Mesenchymal stem cell (in vitro differentiated cells and primary cell): ENCODE results near the gene PDZRN4.

Experiments used
- DNase-seq: peaks from one replicate; pipeline ENCODE4 v3.0.0-alpha.2; 2013
- H2AFZ ChIP-seq: one replicate; pipeline ENCODE4 v1.6.1; 2013; ENCODE audit warnings: low read depth, mild to moderate bottlenecking, control low read depth, inconsistent platforms, low read length, moderate library complexity
- H2AK5ac ChIP-seq: 2 replicates; pipeline ENCODE4 v1.6.1; 2013; ENCODE audit warnings: low read length, moderate library complexity, mild to moderate bottlenecking, inconsistent platforms; ENCODE audit not compliant: severe bottlenecking
- H2BK120ac ChIP-seq: one replicate; pipeline ENCODE4 v1.6.1; 2013; ENCODE audit warnings: low read depth, mild to moderate bottlenecking, inconsistent platforms, low read length, moderate library complexity
- H2BK12ac ChIP-seq, 2 experiments: one replicate each; pipeline ENCODE4 v1.6.1; 2013; ENCODE audit warnings: inconsistent platforms in 2 of 2, low read length in 2 of 2, mild to moderate bottlenecking in 2 of 2, moderate library complexity in 2 of 2, control low read depth in 1 of 2
- H2BK15ac ChIP-seq: one replicate; pipeline ENCODE4 v1.6.1; 2013; ENCODE audit warnings: mild to moderate bottlenecking, low read depth, inconsistent platforms; ENCODE audit not compliant: poor library complexity, severe bottlenecking
- H2BK5ac ChIP-seq: 2 replicates; pipeline ENCODE4 v1.6.1; 2013; ENCODE audit warnings: low read depth, mild to moderate bottlenecking, low read length, control low read depth, inconsistent platforms; ENCODE audit not compliant: poor library complexity, severe bottlenecking
- H3K14ac ChIP-seq, 2 experiments: one replicate each; pipeline ENCODE4 v1.6.1; 2013; ENCODE audit warnings: inconsistent platforms in 2 of 2, low read length in 2 of 2, control low read depth in 1 of 2, mild to moderate bottlenecking in 1 of 2, moderate library complexity in 1 of 2
- H3K18ac ChIP-seq, 2 experiments: one replicate each; pipeline ENCODE4 v1.6.1; 2013; ENCODE audit warnings: inconsistent platforms in 2 of 2, low read length in 2 of 2, control low read depth in 1 of 2, low read depth in 1 of 2, mild to moderate bottlenecking in 1 of 2
- H3K23ac ChIP-seq, 2 experiments: one replicate each; pipeline ENCODE4 v1.6.1; 2013; ENCODE audit warnings: inconsistent platforms in 2 of 2, low read length in 2 of 2, mild to moderate bottlenecking in 2 of 2, moderate library complexity in 2 of 2, control low read depth in 1 of 2
- H3K27ac ChIP-seq: 2 replicates; pipeline ENCODE4 v1.5.1; 2013; ENCODE audit warnings: mild to moderate bottlenecking, moderate library complexity, low read length, control low read depth, inconsistent platforms; ENCODE audit not compliant: poor library complexity, severe bottlenecking
- H3K27me3 ChIP-seq, 2 experiments: 2 replicates each; pipeline versions ENCODE4 v1.6.1 to v1.7.0; 2013; ENCODE audit warnings: low read length in 2 of 2, mild to moderate bottlenecking in 2 of 2, moderate library complexity in 2 of 2, control low read depth in 1 of 2, inconsistent platforms in 1 of 2; ENCODE audit not compliant: control insufficient read depth in 1 of 2, insufficient read depth in 1 of 2
- H3K36me3 ChIP-seq, 2 experiments: 2 replicates each; pipeline versions ENCODE4 v1.6.1 to v1.7.0; 2013; ENCODE audit warnings: low read length in 2 of 2, control low read depth in 1 of 2, inconsistent platforms in 1 of 2, low read depth in 1 of 2, mild to moderate bottlenecking in 1 of 2; ENCODE audit not compliant: insufficient read depth in 2 of 2, control insufficient read depth in 1 of 2
- H3K4ac ChIP-seq, 2 experiments: one replicate each; pipeline ENCODE4 v1.6.1; 2013; ENCODE audit warnings: inconsistent platforms in 2 of 2, low read length in 2 of 2, mild to moderate bottlenecking in 2 of 2, moderate library complexity in 2 of 2, control low read depth in 1 of 2, low read depth in 1 of 2
- H3K4me1 ChIP-seq: 2 replicates; pipeline ENCODE4 v1.6.1; 2013; ENCODE audit warnings: low read depth, low read length, control low read depth; ENCODE audit not compliant: control insufficient read depth, insufficient read depth
- H3K4me2 ChIP-seq: 2 replicates; pipeline ENCODE4 v1.6.1; 2013; ENCODE audit warnings: low read length, mild to moderate bottlenecking, inconsistent platforms; ENCODE audit not compliant: poor library complexity, severe bottlenecking
- H3K4me3 ChIP-seq, 2 experiments: 2 replicates each; pipeline versions ENCODE4 v1.5.1 to v1.7.0; 2013; ENCODE audit warnings: low read length in 2 of 2, mild to moderate bottlenecking in 2 of 2, control low read depth in 1 of 2, low read depth in 1 of 2; ENCODE audit not compliant: insufficient read depth in 1 of 2
- H3K79me1 ChIP-seq: replicated peaks from 2 replicates; pipeline ENCODE4 v1.6.1; 2013; ENCODE audit warnings: mild to moderate bottlenecking, control low read depth, low read length, inconsistent platforms; ENCODE audit not compliant: poor library complexity, severe bottlenecking
- H3K9ac ChIP-seq: 2 replicates; pipeline ENCODE4 v1.7.0; 2013; ENCODE audit warnings: mild to moderate bottlenecking, low read length, moderate library complexity
- H3K9me3 ChIP-seq: 2 replicates; pipeline ENCODE4 v1.7.0; 2013; ENCODE audit warnings: mild to moderate bottlenecking, low read length; ENCODE audit not compliant: control insufficient read depth
- H4K8ac ChIP-seq: one replicate; pipeline ENCODE4 v1.6.1; 2013; ENCODE audit warnings: inconsistent platforms, mild to moderate bottlenecking, low read length, moderate library complexity
- H4K91ac ChIP-seq: one replicate; pipeline ENCODE4 v1.6.1; 2013; ENCODE audit warnings: mild to moderate bottlenecking, low read length, inconsistent platforms
- WGBS: methylation state at CpG from one replicate; pipeline ENCODE4 v1.1.7; 2013; ENCODE audit warnings: mixed read lengths; 5-methylcytosine and 5-hydroxymethylcytosine counted together

Gene PDZRN4

GRCh38 chr12:41202051-41202450 is 13.9 kb downstream of the PDZRN4 start:
- DNase-seq, result no peak
- Histone ChIP-seq H3K9me3 (no peaks in the 10 kb centered on the region), H3K9ac (no peak overlapping the region), H2BK120ac (no peak overlapping the region), H2BK12ac (no peak overlapping the region), H3K4me2 (no peak overlapping the region), H3K18ac (no peak overlapping the region), H3K27ac (no peak overlapping the region), H2BK5ac (no peak overlapping the region), H4K91ac (no peak overlapping the region), H2AK5ac (no peak overlapping the region), H2AFZ (no peak overlapping the region), H3K14ac (no peak overlapping the region), H4K8ac (no peak overlapping the region), H3K4me1 (no peaks in the 10 kb centered on the region), H2BK15ac (no peak overlapping the region), H3K23ac (no peak overlapping the region), H3K27me3 (no peaks in the 10 kb centered on the region), H3K4ac (no peak overlapping the region), H3K79me1 (no peaks in the 10 kb centered on the region), H3K4me3 (no peak overlapping the region), H3K36me3 (no peaks in the 10 kb centered on the region)
- WGBS, result 67% methylated on average over 1 of the region's 2 CpGs

GRCh38 chr12:41205070-41205709 is 17.1 kb downstream of the PDZRN4 start:
- Histone ChIP-seq H3K9ac (peak overlapping the region; percentile 47), H3K23ac (no peak overlapping the region), H3K4me2 (no peak overlapping the region), H2BK5ac (no peak overlapping the region), H2BK120ac (no peak overlapping the region), H3K27me3 (no peaks in the 10 kb centered on the region), H4K8ac (no peak overlapping the region), H2BK15ac (no peak overlapping the region), H3K4me1 (no peaks in the 10 kb centered on the region), H3K79me1 (no peaks in the 10 kb centered on the region), H3K4me3 (peak overlapping the region in 1 of 2 experiments; percentile 48), H4K91ac (no peak overlapping the region), H2AK5ac (no peak overlapping the region), H3K36me3 (no peaks in the 10 kb centered on the region), H3K9me3 (no peaks in the 10 kb centered on the region), H3K14ac (no peak overlapping the region), H3K4ac (no peak overlapping the region), H2AFZ (no peak overlapping the region), H3K18ac (no peak overlapping the region), H3K27ac (no peak overlapping the region), H2BK12ac (no peak overlapping the region)
- DNase-seq, result peak; percentile 54
- WGBS, result 68% methylated on average over 3 of the region's 4 CpGs

GRCh38 chr12:41206298-41206697 is 18.2 kb downstream of the PDZRN4 start:
- H3K4me3 ChIP-seq, result no peak overlapping the region
- no peak for DNase-seq
- H2BK12ac ChIP-seq, result no peak overlapping the region
- no peak overlapping the region for H2BK120ac ChIP-seq
- no peak overlapping the region for H3K18ac ChIP-seq
- no CpG with 5 or more reads among the region's 1 CpG for WGBS
- no peak overlapping the region for H3K27ac ChIP-seq
- no peak overlapping the region for H2AK5ac ChIP-seq
- H3K4me2 ChIP-seq, result no peak overlapping the region
- no peaks in the 10 kb centered on the region for H3K4me1 ChIP-seq
- no peak overlapping the region for H2AFZ ChIP-seq
- H3K23ac ChIP-seq, result no peak overlapping the region
- H4K8ac ChIP-seq, result no peak overlapping the region
- no peaks in the 10 kb centered on the region for H3K79me1 ChIP-seq
- H3K36me3 ChIP-seq, result no peaks in the 10 kb centered on the region
- no peak overlapping the region for H4K91ac ChIP-seq
- no peak overlapping the region for H3K9ac ChIP-seq
- no peak overlapping the region for H3K14ac ChIP-seq
- no peak overlapping the region for H3K4ac ChIP-seq
- no peaks in the 10 kb centered on the region for H3K9me3 ChIP-seq
- H2BK5ac ChIP-seq, result no peak overlapping the region
- no peaks in the 10 kb centered on the region for H3K27me3 ChIP-seq
- no peak overlapping the region for H2BK15ac ChIP-seq

GRCh38 chr12:41211448-41211847 is 23.3 kb downstream of the PDZRN4 start:
- H2AK5ac ChIP-seq, result no peak overlapping the region
- H2BK5ac ChIP-seq, result no peak overlapping the region
- H3K27ac ChIP-seq, result no peak overlapping the region
- no peak overlapping the region for H3K9ac ChIP-seq
- H2BK15ac ChIP-seq, result no peak overlapping the region
- H3K79me1 ChIP-seq, result no peaks in the 10 kb centered on the region
- H3K36me3 ChIP-seq, result no peaks in the 10 kb centered on the region
- no peak overlapping the region for H3K4me3 ChIP-seq
- H3K4ac ChIP-seq, result no peak overlapping the region
- H3K18ac ChIP-seq, result no peak overlapping the region
- no peak overlapping the region for H3K14ac ChIP-seq
- H2BK120ac ChIP-seq, result no peak overlapping the region
- H3K4me1 ChIP-seq, result no peaks in the 10 kb centered on the region
- no peak for DNase-seq
- no peaks in the 10 kb centered on the region for H3K9me3 ChIP-seq
- 78% methylated on average over 3 of the region's 3 CpGs for WGBS
- H4K8ac ChIP-seq, result no peak overlapping the region
- no peak overlapping the region for H3K23ac ChIP-seq
- no peak overlapping the region for H3K4me2 ChIP-seq
- H3K27me3 ChIP-seq, result no peaks in the 10 kb centered on the region
- H2BK12ac ChIP-seq, result no peak overlapping the region
- H4K91ac ChIP-seq, result no peak overlapping the region
- no peak overlapping the region for H2AFZ ChIP-seq
